Spleen (tissue), 11 donors: Measurements from ENCODE around the gene QPCT. TPM values are rescaled to one million over a fixed set of nuclear protein-coding genes. Genes with fewer than 3 reads are reported as not detected.

Source experiments
- DNase-seq: peaks from one replicate; pipeline ENCODE4 v3.0.0-alpha.2; 2020
- H3K27ac ChIP-seq, 8 donors: fragments of 200-600 bp; sonication (generic) in 7 of 8; 1 replicate in 4 of 8; 2 replicates in 4 of 8; pipeline versions ENCODE4 v1.5.0 to v1.8.0; 2016 to 2021; ENCODE audit warnings: inconsistent platforms in 4 of 8, mild to moderate bottlenecking in 4 of 8, moderate library complexity in 1 of 8
- H3K27me3 ChIP-seq, 7 donors: fragments of 200-600 bp; sonication (generic) in 6 of 7; replicated peaks in 1 of 7; 1 replicate in 4 of 7; 2 replicates in 3 of 7; pipeline versions ENCODE4 v1.5.0 to v1.8.0; 2016 to 2021; ENCODE audit warnings: inconsistent platforms in 3 of 7, mild to moderate bottlenecking in 1 of 7
- H3K36me3 ChIP-seq, 6 donors: fragments of 200-600 bp; sonication (generic) in 5 of 6; 1 replicate in 4 of 6; 2 replicates in 2 of 6; pipeline versions ENCODE4 v1.5.0 to v1.8.0; 2016 to 2021; ENCODE audit warnings: inconsistent platforms in 2 of 6
- H3K4me1 ChIP-seq, 6 donors: fragments of 200-600 bp; sonication (generic) in 5 of 6; 1 replicate in 3 of 6; 2 replicates in 3 of 6; pipeline versions ENCODE4 v1.5.0 to v1.8.0; 2016 to 2021; ENCODE audit warnings: inconsistent platforms in 3 of 6
- H3K4me3 ChIP-seq, 8 donors: fragments of 200-600 bp; sonication (generic) in 7 of 8; 1 replicate in 4 of 8; 2 replicates in 4 of 8; pipeline versions ENCODE4 v1.5.0 to v1.8.0; 2016 to 2021; ENCODE audit warnings: inconsistent platforms in 4 of 8, mild to moderate bottlenecking in 4 of 8, moderate library complexity in 2 of 8
- H3K9me3 ChIP-seq, 8 donors: fragments of 200-600 bp; sonication (generic) in 7 of 8; 1 replicate in 4 of 8; 2 replicates in 4 of 8; pipeline versions ENCODE4 v1.5.0 to v1.8.0; 2016 to 2021; ENCODE audit warnings: inconsistent platforms in 4 of 8
- POLR2A ChIP-seq, 3 donors: fragments of 450-650 bp; IDR thresholded peaks; one replicate each; pipeline ENCODE4 v1.5.1; 2017; ENCODE audit warnings: antibody characterized with exemption in 3 of 3, mild to moderate bottlenecking in 1 of 3
- POLR2AphosphoS5 ChIP-seq, 3 donors: sonication (generic); formaldehyde crosslinking; IDR thresholded peaks; one replicate each; pipeline ENCODE4 v1.5.1; 2017; ENCODE audit warnings: antibody characterized with exemption in 3 of 3
- WGBS, 5 donors: extraction: QIAGEN DNeasy Blood & Tissue Kit in 3 of 5; methylation state at CpG; one replicate each; pipeline versions ENCODE4 v1.1.5 to v1.1.7; 2013 to 2018; 5-methylcytosine and 5-hydroxymethylcytosine counted together
- intact Hi-C: fragments of 100-400 bp; cut with DNase I; formaldehyde crosslinking; loops from one replicate; pipeline ENCODE4 v1.15.0; 2023; ENCODE audit warnings: low total_unique reads
- polyA plus RNA-seq, 3 donors: library from polyadenylated mRNA; stranded (reverse); fragments of 200-250 nt; gene quantifications; one replicate each; pipeline ENCODE4 v1.2.1, GENCODE V29; 2013
- total RNA-seq, 7 donors: library from RNA; depleted of rRNA in 3 of 7; stranded (reverse); fragments of >200 nt in 3 of 7; fragmentation: NEBNext Ultra II Directional in 4 of 7; extraction: Animal tissue kit (Norgen Biotek cat#: 25700) in 4 of 7; gene quantifications; one replicate each; pipeline versions ENCODE4 v1.1.0 to v1.2.1, GENCODE V29; 2016 to 2021
- TF ChIP-seq, protein P1 (sequence below), 11 experiments: fragments of 200-600 bp in 7 of 11; fragments of 450-650 bp in 4 of 11; sonication (generic) in 4 of 11; IDR thresholded peaks in 8 of 11; conservative IDR thresholded peaks in 3 of 11; 1 replicate in 7 of 11; 2 replicates in 4 of 11; pipeline versions ENCODE4 v1.4.0 to v1.8.0; 2016 to 2021; ENCODE audit warnings: antibody characterized with exemption in 11 of 11, inconsistent platforms in 4 of 11, mild to moderate bottlenecking in 1 of 11
- donor health status: healthy with polysubstance abuse.
- donor health status: DM: no; HTN: no; CAD: no; lungs with moderate emphysema.
- donor health status: DM: no; HTN: no; CAD: no.
- donor health status: Bipolar disorder and iron deficiency.
- donor health status: healthy.
- donor health status: DM: no; HTN: no; CAD: no.
- donor health status: DM: yes; HTN: yes; CAD: no.

Gene QPCT
- total and polyA plus RNA-seq, 10 donors = 4.2 to 46.0 (median 19.4) TPM

DNA sequence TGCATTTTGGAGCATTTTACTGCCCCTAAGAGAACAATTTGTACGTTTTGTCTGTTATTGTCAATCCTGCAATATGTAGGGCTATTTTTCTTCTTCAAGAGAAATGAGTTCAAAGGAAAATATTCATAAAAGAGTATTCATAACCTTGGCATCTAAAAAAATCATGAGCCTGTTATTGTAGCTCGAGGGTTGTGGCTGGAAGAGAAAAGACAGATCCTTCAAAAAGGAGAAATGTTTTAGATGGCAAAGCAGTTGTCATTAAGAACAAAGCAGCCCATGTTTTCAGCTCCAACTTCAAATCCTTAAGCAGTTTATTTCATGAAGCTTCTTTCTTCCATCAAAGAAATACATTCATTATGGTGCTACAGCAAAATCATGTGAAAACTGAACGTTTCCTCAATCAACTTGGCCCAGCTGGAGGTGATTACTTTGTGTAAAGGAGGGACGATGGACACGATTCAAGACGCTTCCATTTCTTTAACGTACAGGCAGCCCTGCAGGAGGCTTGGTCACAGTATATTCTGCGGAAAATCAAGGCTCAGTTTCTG lies 31.4 kb downstream of the QPCT start:
- intact Hi-C loops = no loop called here
- Histone ChIP-seq H3K27me3 (no peaks in the 10 kb centered on the region), H3K4me3 (peak overlapping the region in 1 of 8 donors; percentile 36), H3K36me3 (peaks cover 0 to 41% (median 0%) of the 10 kb centered on the region in 6 donors), H3K27ac (peak overlapping the region in 5 of 8 donors; percentile 4 to 58 (median 41)), H3K9me3 (no peaks in the 10 kb centered on the region), H3K4me1 (peaks cover 0 to 41% (median 24%) of the 10 kb centered on the region in 6 donors)
- no peak for TF ChIP-seq POLR2AphosphoS5 (IDR thresholded peaks at IDR 0.05)
- TF ChIP-seq POLR2A (IDR thresholded peaks at IDR 0.05) = no peak
- TF ChIP-seq, protein P1, sequence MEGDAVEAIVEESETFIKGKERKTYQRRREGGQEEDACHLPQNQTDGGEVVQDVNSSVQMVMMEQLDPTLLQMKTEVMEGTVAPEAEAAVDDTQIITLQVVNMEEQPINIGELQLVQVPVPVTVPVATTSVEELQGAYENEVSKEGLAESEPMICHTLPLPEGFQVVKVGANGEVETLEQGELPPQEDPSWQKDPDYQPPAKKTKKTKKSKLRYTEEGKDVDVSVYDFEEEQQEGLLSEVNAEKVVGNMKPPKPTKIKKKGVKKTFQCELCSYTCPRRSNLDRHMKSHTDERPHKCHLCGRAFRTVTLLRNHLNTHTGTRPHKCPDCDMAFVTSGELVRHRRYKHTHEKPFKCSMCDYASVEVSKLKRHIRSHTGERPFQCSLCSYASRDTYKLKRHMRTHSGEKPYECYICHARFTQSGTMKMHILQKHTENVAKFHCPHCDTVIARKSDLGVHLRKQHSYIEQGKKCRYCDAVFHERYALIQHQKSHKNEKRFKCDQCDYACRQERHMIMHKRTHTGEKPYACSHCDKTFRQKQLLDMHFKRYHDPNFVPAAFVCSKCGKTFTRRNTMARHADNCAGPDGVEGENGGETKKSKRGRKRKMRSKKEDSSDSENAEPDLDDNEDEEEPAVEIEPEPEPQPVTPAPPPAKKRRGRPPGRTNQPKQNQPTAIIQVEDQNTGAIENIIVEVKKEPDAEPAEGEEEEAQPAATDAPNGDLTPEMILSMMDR (IDR thresholded peaks at IDR 0.05 in 8 of 11, conservative IDR thresholded peaks at IDR 0.05 in 3 of 11) = no peak
- 75 to 81% (median 76%) methylated on average over 8 of the region's 8 CpGs for WGBS, 5 donors
- no peak for DNase-seq

DNA sequence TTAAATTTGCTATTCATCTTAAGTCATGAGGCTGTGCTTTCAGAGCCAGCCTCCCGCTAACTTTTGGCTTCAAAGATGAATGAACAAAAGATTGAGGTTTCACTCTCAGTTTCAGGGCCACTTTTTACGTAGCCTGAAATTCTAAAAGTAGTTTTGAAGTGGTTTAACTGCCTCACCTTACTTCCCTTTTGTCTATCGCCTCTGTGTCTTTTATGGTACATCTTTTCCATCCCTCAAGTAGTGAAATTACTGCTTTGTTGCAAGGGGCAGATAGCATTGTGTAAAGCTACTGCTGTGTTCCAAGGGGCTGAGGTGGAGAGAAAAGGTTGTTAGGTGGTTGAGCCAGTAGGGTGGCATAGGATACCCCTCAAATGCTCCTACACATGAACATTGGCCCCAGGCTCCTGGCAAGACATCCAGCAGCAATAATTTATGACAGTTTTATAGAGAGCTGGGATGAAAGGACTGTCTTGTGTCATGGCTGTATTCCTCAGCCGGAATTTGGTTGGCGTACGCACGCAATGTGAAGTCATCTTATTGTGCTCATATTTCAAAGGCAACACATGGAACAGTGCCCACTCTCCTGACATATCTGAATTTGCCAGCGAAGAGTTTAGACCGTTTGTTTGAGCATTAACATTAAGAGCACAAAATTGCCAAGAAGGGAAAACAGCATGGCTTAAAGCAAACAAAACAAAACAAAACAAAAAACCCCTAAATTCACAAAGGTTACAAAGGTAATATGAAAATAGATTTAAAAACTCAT lies 32.2 kb downstream of the QPCT start:
- Histone ChIP-seq H3K4me3 (peak overlapping the region in 1 of 8 donors; percentile 36), H3K36me3 (peaks cover 0 to 33% (median 0%) of the 10 kb centered on the region in 6 donors), H3K4me1 (peaks cover 0 to 42% (median 24%) of the 10 kb centered on the region in 6 donors), H3K27me3 (no peaks in the 10 kb centered on the region), H3K9me3 (no peaks in the 10 kb centered on the region), H3K27ac (peak overlapping the region in 5 of 8 donors; percentile 4 to 61 (median 56))
- WGBS, 5 donors = 53 to 69% (median 60%) methylated on average over 9 of the region's 9 CpGs
- intact Hi-C loops = no loop called here
- TF ChIP-seq, protein P1 (IDR thresholded peaks at IDR 0.05 in 8 of 11, conservative IDR thresholded peaks at IDR 0.05 in 3 of 11) = no peak
- TF ChIP-seq POLR2A (IDR thresholded peaks at IDR 0.05) = no peak
- TF ChIP-seq POLR2AphosphoS5 (IDR thresholded peaks at IDR 0.05) = no peak
- DNase-seq = no peak

DNA sequence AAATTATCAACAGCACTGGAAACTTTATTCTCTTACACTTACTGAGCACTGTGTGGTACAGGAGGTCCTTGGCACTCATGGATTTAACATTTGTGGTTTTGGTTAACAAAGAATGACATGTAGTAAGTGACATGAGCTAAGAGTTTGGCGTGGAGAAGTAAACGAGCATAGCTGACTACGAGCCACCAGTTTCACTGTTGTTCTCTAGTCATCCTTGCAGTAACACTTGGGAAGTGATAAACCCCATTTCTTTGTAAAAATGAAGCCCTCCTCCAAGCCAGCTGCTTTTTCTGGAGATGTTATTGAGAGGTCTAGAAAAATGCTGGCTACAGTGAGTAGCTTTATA lies 32.7 kb downstream of the QPCT start:
- 18 to 32% (median 24%) methylated on average over 3 of the region's 3 CpGs for WGBS, 5 donors
- no peak for DNase-seq
- no peak for TF ChIP-seq POLR2A (IDR thresholded peaks at IDR 0.05)
- TF ChIP-seq, protein P1 (IDR thresholded peaks at IDR 0.05 in 8 of 11, conservative IDR thresholded peaks at IDR 0.05 in 3 of 11) = no peak
- no peak for TF ChIP-seq POLR2AphosphoS5 (IDR thresholded peaks at IDR 0.05)
- H3K27me3 ChIP-seq = no peaks in the 10 kb centered on the region
- no peak overlapping the region for H3K4me3 ChIP-seq
- peak overlapping the region in 4 of 8 donors; percentile 27 to 61 (median 57) for H3K27ac ChIP-seq
- H3K9me3 ChIP-seq = no peaks in the 10 kb centered on the region
- intact Hi-C loops = no loop called here
- peaks cover 0 to 28% (median 0%) of the 10 kb centered on the region in 6 donors for H3K36me3 ChIP-seq
- H3K4me1 ChIP-seq = peaks cover 0 to 42% (median 24%) of the 10 kb centered on the region in 6 donors

DNA sequence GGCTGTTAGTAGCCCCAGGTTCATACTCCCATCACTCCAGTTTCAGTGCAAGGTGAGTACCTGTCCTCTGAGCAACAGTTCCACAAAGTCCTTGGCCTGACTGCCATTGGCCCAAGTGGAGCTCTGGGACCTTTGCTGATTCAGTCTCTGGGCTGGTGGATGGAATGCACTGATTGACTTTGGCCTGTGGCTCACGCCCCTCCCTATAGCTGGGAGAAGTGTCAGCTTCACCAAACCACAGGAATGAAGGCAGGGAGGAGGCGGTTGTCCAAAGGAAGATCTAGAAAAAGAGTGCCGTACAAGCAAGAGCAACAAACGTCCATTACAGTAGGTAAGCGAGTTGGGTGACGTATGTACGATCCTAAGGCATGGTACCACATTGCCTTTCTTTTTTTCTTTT lies 34.0 kb downstream of the QPCT start:
- intact Hi-C loops = no loop called here
- no peak overlapping the region for H3K27ac ChIP-seq
- TF ChIP-seq, protein P1 (IDR thresholded peaks at IDR 0.05 in 8 of 11, conservative IDR thresholded peaks at IDR 0.05 in 3 of 11) = no peak
- TF ChIP-seq POLR2AphosphoS5 (IDR thresholded peaks at IDR 0.05) (no peak), POLR2A (IDR thresholded peaks at IDR 0.05) (no peak)
- H3K27me3 ChIP-seq = no peaks in the 10 kb centered on the region
- no peak overlapping the region for H3K4me3 ChIP-seq
- H3K9me3 ChIP-seq = no peaks in the 10 kb centered on the region
- 92 to 97% (median 96%) methylated on average over 7 of the region's 7 CpGs for WGBS, 5 donors
- H3K36me3 ChIP-seq = peaks cover 0 to 15% (median 0%) of the 10 kb centered on the region in 6 donors
- no peak for DNase-seq
- peaks cover 0 to 42% (median 24%) of the 10 kb centered on the region in 6 donors for H3K4me1 ChIP-seq
